GM18517 (cell line): ENCODE data around the gene ZNF18.
"Not testable (repeated sequence)": the region's sequence is repeated elsewhere in the genome, so short reads cannot be mapped to it uniquely, and the experiment has no call there.

Experiments
- ATAC-seq: cut with Tn5 transposase; IDR thresholded peaks from one replicate; pipeline ENCODE4 v1.9.1; 2021; ENCODE audit warnings: mild to moderate bottlenecking, moderate library complexity; ENCODE audit not compliant: unreplicated experiment

ZNF18 gene

GRCh38 chr17:11986179-11986941 lies 10.9 kb downstream of the ZNF18 start:
- ATAC-seq = no peak

GRCh38 chr17:11981862-11982261 lies 15.4 kb downstream of the ZNF18 start:
- ATAC-seq = no peak

- no peak for ATAC-seq
Measured at GRCh38 chr17:11980813-11981212, 16.5 kb downstream of the ZNF18 start.

- no peak for ATAC-seq
Measured at GRCh38 chr17:11979795-11980194, 17.5 kb downstream of the ZNF18 start.

- ATAC-seq = not testable (repeated sequence)
Measured at GRCh38 chr17:11972741-11973140, 24.5 kb downstream of the ZNF18 start.

- ATAC-seq = no peak
Measured at GRCh38 chr17:11969565-11969964, 27.7 kb downstream of the ZNF18 start.

- no peak for ATAC-seq
Measured at GRCh38 chr17:11954936-11955335, 42.3 kb downstream of the ZNF18 start.

- ATAC-seq = no peak
Measured at GRCh38 chr17:11953924-11954323, 43.4 kb downstream of the ZNF18 start.

- ATAC-seq = no peak
Measured at GRCh38 chr17:11952610-11953009, 44.7 kb downstream of the ZNF18 start.

- no peak for ATAC-seq
Measured at GRCh38 chr17:11950771-11951519, 46.3 kb downstream of the ZNF18 start.

GRCh38 chr17:11949571-11949970 lies 47.7 kb downstream of the ZNF18 start:
- ATAC-seq = not testable (repeated sequence)

GRCh38 chr17:11948789-11949188 lies 48.5 kb downstream of the ZNF18 start:
- ATAC-seq = no peak

GRCh38 chr17:11944587-11944986 lies 52.7 kb downstream of the ZNF18 start:
- no peak for ATAC-seq

- ATAC-seq = no peak
Measured at GRCh38 chr17:11943759-11944347, 53.4 kb downstream of the ZNF18 start.

GRCh38 chr17:11943086-11943485 lies 54.2 kb downstream of the ZNF18 start:
- ATAC-seq = not testable (repeated sequence)

GRCh38 chr17:11940904-11941303 lies 56.4 kb downstream of the ZNF18 start:
- no peak for ATAC-seq

- no peak for ATAC-seq
Measured at GRCh38 chr17:11935734-11936406, 61.4 kb downstream of the ZNF18 start.

- no peak for ATAC-seq
Measured at GRCh38 chr17:11932337-11932898, 64.9 kb downstream of the ZNF18 start.

GRCh38 chr17:11928436-11928835 lies 68.8 kb downstream of the ZNF18 start:
- ATAC-seq = no peak
